OCI-LY7 (cell line): Measurements from ENCODE around the gene KRTAP5-2. TPM values are rescaled to one million over a fixed set of nuclear protein-coding genes. Genes with fewer than 3 reads are reported as not detected.

Source experiments
- BruUV-seq: library from RNA; stranded (reverse); fragments of 400-500 nt; replicated peaks from 2 replicates; lab custom pipeline; 2021; lab: Mats Ljungman, UMichigan
- CTCF ChIA-PET: fragments of 300-600 bp; sonication (Branson Sonifier 250); formaldehyde crosslinking; loops from one replicate; lab custom pipeline; 2022; ENCODE audit warnings: antibody characterized with exemption; ENCODE audit not compliant: unreplicated experiment; lab: Charles Lee
- POLR2A ChIA-PET: fragments of 300-600 bp; sonication (Branson Sonifier 250); formaldehyde crosslinking; loops from one replicate; lab custom pipeline; 2022; ENCODE audit warnings: antibody characterized with exemption; lab: Charles Lee
- DNase-seq: peaks from one replicate; pipeline ENCODE4 v3.0.0-alpha.2; 2015; ENCODE audit warnings: low spot score
- H2AFZ ChIP-seq: fragments of 200-600 bp; sonication (generic), shearing (Covaris generic); 2 replicates; pipeline ENCODE4 v1.6.1; 2014; ENCODE audit warnings: mild to moderate bottlenecking, antibody characterized with exemption, low read length, moderate library complexity
- H3K27ac ChIP-seq: fragments of 200-600 bp; sonication (generic); 2 replicates; pipeline ENCODE4 v1.5.1; 2014; ENCODE audit warnings: mixed run types, low read depth, mild to moderate bottlenecking, moderate library complexity, low read length, inconsistent platforms; ENCODE audit not compliant: poor library complexity, severe bottlenecking
- H3K36me3 ChIP-seq: fragments of 200-600 bp; sonication (generic); 2 replicates; pipeline ENCODE4 v1.6.1; 2014; ENCODE audit warnings: mild to moderate bottlenecking, antibody characterized with exemption, low read length, moderate library complexity, mixed read lengths; ENCODE audit not compliant: insufficient read depth
- H3K4me1 ChIP-seq: fragments of 200-600 bp; sonication (generic); 2 replicates; pipeline ENCODE4 v1.5.1; 2014; ENCODE audit warnings: mild to moderate bottlenecking, low read length; ENCODE audit not compliant: insufficient read depth, poor library complexity, severe bottlenecking
- H3K4me2 ChIP-seq: fragments of 200-600 bp; sonication (generic); 2 replicates; pipeline ENCODE4 v1.6.1; 2014; ENCODE audit warnings: mild to moderate bottlenecking, low read length
- H3K4me3 ChIP-seq: fragments of 200-600 bp; sonication (generic); 2 replicates; pipeline ENCODE4 v1.5.1; 2014; ENCODE audit warnings: mild to moderate bottlenecking, low read depth, low read length; ENCODE audit not compliant: poor library complexity, severe bottlenecking
- H3K79me2 ChIP-seq: fragments of 200-600 bp; sonication (generic); 2 replicates; pipeline ENCODE4 v1.6.1; 2016; ENCODE audit warnings: low read depth, mild to moderate bottlenecking, low read length, moderate library complexity, mixed read lengths; ENCODE audit not compliant: insufficient read depth
- H3K9me2 ChIP-seq: fragments of 200-600 bp; sonication (generic); 2 replicates; pipeline ENCODE4 v1.6.1; 2016; ENCODE audit warnings: mild to moderate bottlenecking, low read length, mixed read lengths; ENCODE audit not compliant: insufficient read depth
- H3K9me3 ChIP-seq: fragments of 200-600 bp; sonication (generic); 2 replicates; pipeline ENCODE4 v1.6.1; 2014; ENCODE audit warnings: mild to moderate bottlenecking, mixed run types, low read length, mixed read lengths
- H4K20me1 ChIP-seq: fragments of 200-600 bp; sonication (generic); 2 replicates; pipeline ENCODE4 v1.6.1; 2014; ENCODE audit warnings: mild to moderate bottlenecking, antibody characterized with exemption, low read length, moderate library complexity, mixed read lengths; ENCODE audit not compliant: insufficient read depth
- CTCF ChIP-seq: fragments of 200-600 bp; sonication (generic); conservative IDR thresholded peaks from 2 replicates; pipeline ENCODE4 v1.5.1; 2014; ENCODE audit warnings: mild to moderate bottlenecking, antibody characterized with exemption, low read length, moderate library complexity, mixed read lengths
- EZH2phosphoT487 ChIP-seq: fragments of 200-600 bp; sonication (generic); IDR thresholded peaks from 2 replicates; pipeline ENCODE4 v1.6.1; 2018; ENCODE audit warnings: low read depth, borderline replicate concordance, mild to moderate bottlenecking, mixed run types, antibody characterized with exemption, low read length, moderate library complexity, mixed read lengths
- intact Hi-C: fragments of 100-400 bp; cut with micrococcal nuclease; formaldehyde crosslinking; loops from one replicate; pipeline ENCODE4 v1.10.0; 2022; ENCODE audit not compliant: unreplicated experiment
- total RNA-seq, 2 experiments: library from RNA; depleted of rRNA in 1 of 2; stranded (reverse); fragments of >200 nt in 1 of 2; shearing (Covaris generic) in 1 of 2; gene quantifications; 2 replicates each; pipeline ENCODE4 v1.2.3, GENCODE V29; 2014 to 2022

Gene KRTAP5-2
- total RNA-seq, 2 experiments from 2014 or later = not detected

- Histone ChIP-seq H3K27ac (no peak overlapping the region), H3K4me3 (no peak overlapping the region), H3K36me3 (no peaks in the 10 kb centered on the region), H3K79me2 (no peaks in the 10 kb centered on the region), H2AFZ (no peak overlapping the region), H3K4me1 (peaks cover 1% of the 10 kb centered on the region), H3K4me2 (no peak overlapping the region), H3K9me3 (no peaks in the 10 kb centered on the region), H3K9me2 (no peaks in the 10 kb centered on the region), H4K20me1 (no peaks in the 10 kb centered on the region)
- POLR2A ChIA-PET = no interaction called here
- TF ChIP-seq EZH2phosphoT487 = no peak
- no peak for TF ChIP-seq CTCF
- BruUV-seq = no TSS peak
- no peak for DNase-seq
- CTCF ChIA-PET = no interaction called here
- intact Hi-C loops = no loop called here
These were observed 30.4 kb downstream of the KRTAP5-2 start for GRCh38 chr11:1567721-1568100.

- DNase-seq = no peak
- no TSS peak for BruUV-seq
- no peak overlapping the region for H3K27ac ChIP-seq
These were observed 30.9 kb downstream of the KRTAP5-2 start for GRCh38 chr11:1567052-1567720.

More at GRCh38 chr11:1567052-1567720, 30.9 kb downstream of the KRTAP5-2 start:
- no peak for TF ChIP-seq CTCF
- TF ChIP-seq EZH2phosphoT487 = no peak
- CTCF ChIA-PET = no interaction called here
- Histone ChIP-seq H2AFZ (no peak overlapping the region), H3K36me3 (no peaks in the 10 kb centered on the region), H3K4me2 (no peak overlapping the region), H3K4me1 (no peaks in the 10 kb centered on the region), H3K9me2 (no peaks in the 10 kb centered on the region), H4K20me1 (no peaks in the 10 kb centered on the region), H3K9me3 (no peaks in the 10 kb centered on the region), H3K4me3 (no peak overlapping the region), H3K79me2 (no peaks in the 10 kb centered on the region)
- POLR2A ChIA-PET = no interaction called here
- intact Hi-C loops = no loop called here
